GM23248 (cell line): ENCODE measurements around the gene MECR. TPM values are rescaled to one million over a fixed set of nuclear protein-coding genes. Genes with fewer than 3 reads are reported as not detected.
"Not testable (repeated sequence)": the region's sequence is repeated elsewhere in the genome, so short reads cannot be mapped to it uniquely, and the experiment has no call there.

Source experiments
- DNase-seq: peaks from one replicate; pipeline ENCODE4 v3.0.0-alpha.2; 2015
- H2AFZ ChIP-seq: fragments of 200-600 bp; sonication (generic); 2 replicates; pipeline ENCODE4 v1.6.1; 2016; ENCODE audit warnings: antibody characterized with exemption
- H3F3A ChIP-seq: fragments of 200-600 bp; sonication (generic); 2 replicates; pipeline ENCODE4 v1.6.1; 2016; ENCODE audit warnings: mild to moderate bottlenecking, antibody characterized with exemption, mixed run types; ENCODE audit not compliant: insufficient read depth
- H3K27ac ChIP-seq: fragments of 200-600 bp; sonication (generic); 2 replicates; pipeline ENCODE4 v1.5.1; 2016; ENCODE audit warnings: mild to moderate bottlenecking
- H3K27me3 ChIP-seq: fragments of 200-600 bp; sonication (generic); replicated peaks from 2 replicates; pipeline ENCODE4 v1.6.1; 2016; ENCODE audit warnings: mild to moderate bottlenecking; ENCODE audit not compliant: insufficient read depth
- H3K36me3 ChIP-seq: fragments of 200-600 bp; sonication (generic); 2 replicates; pipeline ENCODE4 v1.6.1; 2016; ENCODE audit warnings: low read depth, mild to moderate bottlenecking
- H3K4me1 ChIP-seq: fragments of 200-600 bp; sonication (generic); 2 replicates; pipeline ENCODE4 v1.6.1; 2016; ENCODE audit warnings: mild to moderate bottlenecking; ENCODE audit not compliant: insufficient read depth
- H3K4me2 ChIP-seq: fragments of 200-600 bp; sonication (generic); one replicate; pipeline ENCODE4 v1.6.1; 2016; ENCODE audit warnings: mild to moderate bottlenecking; ENCODE audit not compliant: unreplicated experiment
- H3K4me3 ChIP-seq: fragments of 200-600 bp; sonication (generic); 2 replicates; pipeline ENCODE4 v1.5.1; 2016; ENCODE audit warnings: mild to moderate bottlenecking
- H3K79me2 ChIP-seq: fragments of 200-600 bp; sonication (generic); 2 replicates; pipeline ENCODE4 v1.6.1; 2016; ENCODE audit warnings: mild to moderate bottlenecking; ENCODE audit not compliant: insufficient read depth
- H3K9ac ChIP-seq: fragments of 200-600 bp; sonication (generic); 2 replicates; pipeline ENCODE4 v1.6.1; 2016; ENCODE audit warnings: mild to moderate bottlenecking
- H3K9me2 ChIP-seq: fragments of 200-600 bp; sonication (generic); 2 replicates; pipeline ENCODE4 v1.6.1; 2016; ENCODE audit warnings: mixed run types, mild to moderate bottlenecking, moderate library complexity; ENCODE audit not compliant: insufficient read depth
- H3K9me3 ChIP-seq: fragments of 200-600 bp; sonication (generic); one replicate; pipeline ENCODE4 v1.6.1; 2017; ENCODE audit warnings: low read depth
- H4K20me1 ChIP-seq: fragments of 200-600 bp; sonication (generic); 2 replicates; pipeline ENCODE4 v1.6.0; 2016; ENCODE audit not compliant: insufficient read depth
- EZH2 ChIP-seq: fragments of 200-600 bp; sonication (generic); IDR thresholded peaks from 2 replicates; pipeline ENCODE4 v1.6.1; 2018; ENCODE audit warnings: antibody characterized with exemption, mild to moderate bottlenecking; ENCODE audit not compliant: insufficient read depth, poor library complexity, severe bottlenecking
- EZH2phosphoT487 ChIP-seq: fragments of 200-600 bp; sonication (generic); IDR thresholded peaks from 2 replicates; pipeline ENCODE4 v1.6.1; 2018; ENCODE audit warnings: antibody characterized with exemption, moderate library complexity, mild to moderate bottlenecking, low read depth; ENCODE audit not compliant: insufficient read depth
- WGBS, 2 experiments: methylation state at CpG; one replicate each; pipeline ENCODE4 v1.1.6; 2015 to 2017; ENCODE audit warnings: low lambda C conversion rate in 2 of 2, low coverage in 1 of 2; ENCODE audit errors: missing lambda C conversion rate in 2 of 2; 5-methylcytosine and 5-hydroxymethylcytosine counted together
- in situ Hi-C: fragments of 300-500 bp; cut with MboI; formaldehyde crosslinking; loops from 2 replicates; pipeline ENCODE4 v1.15.0; 2020
- polyA plus RNA-seq: library from polyadenylated mRNA; unstranded; fragments of >200 nt; fragmentation: Nextera tagmentation; extraction: Ambion mirVana; gene quantifications from 2 replicates; pipeline ENCODE4 v1.2.1, GENCODE V29; 2016
- total RNA-seq: library from RNA; depleted of rRNA; stranded (reverse); fragments of >200 nt; shearing (Covaris generic); gene quantifications from 2 replicates; pipeline ENCODE4 v1.2.3, GENCODE V29; 2014

MECR gene
- total and polyA plus RNA-seq, 2 experiments from 2014 or later, result 19.1 to 43.3 TPM

DNA sequence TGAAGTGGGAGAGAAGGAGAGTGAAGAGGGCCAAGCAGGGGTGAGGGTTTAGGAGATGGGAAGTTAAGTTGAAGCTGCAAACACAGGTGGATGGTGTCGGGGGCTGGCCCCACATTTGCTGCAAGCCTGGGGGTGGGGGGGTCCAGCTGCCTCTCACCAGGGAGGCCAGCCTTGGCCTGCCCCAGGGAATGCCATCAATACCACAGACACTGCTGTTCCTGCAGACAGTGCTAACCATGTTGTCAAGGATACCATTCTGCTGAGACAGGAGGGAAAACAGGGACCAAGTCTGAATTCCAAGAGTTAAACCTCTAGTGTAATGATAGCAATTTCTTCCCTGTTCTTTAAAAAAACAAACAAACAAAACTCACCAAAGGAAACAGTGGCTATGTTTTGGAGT, 8.0 kb downstream of the MECR start:
- Histone ChIP-seq H3K4me2 (no peak overlapping the region), H3K9ac (no peak overlapping the region), H4K20me1 (no peaks in the 10 kb centered on the region), H3K79me2 (no peaks in the 10 kb centered on the region; the same call in 1 of the 2 replicates), H3K27ac (no peak overlapping the region), H3K4me1 (peaks cover 13% of the 10 kb centered on the region), H3K9me2 (no peaks in the 10 kb centered on the region), H3K4me3 (no peak overlapping the region), H3F3A (peaks cover 17% of the 10 kb centered on the region; the same call in 1 of the 2 replicates), H3K27me3 (no peaks in the 10 kb centered on the region), H3K36me3 (no peaks in the 10 kb centered on the region), H2AFZ (no peak overlapping the region), H3K9me3 (no peaks in the 10 kb centered on the region)
- 94 to 100% methylated on average over 1 of the region's 1 CpG for WGBS, 2 experiments
- DNase-seq, result no peak
- in situ Hi-C loops, result no loop called here
- TF ChIP-seq EZH2phosphoT487, result no peak
- no peak for TF ChIP-seq EZH2

DNA sequence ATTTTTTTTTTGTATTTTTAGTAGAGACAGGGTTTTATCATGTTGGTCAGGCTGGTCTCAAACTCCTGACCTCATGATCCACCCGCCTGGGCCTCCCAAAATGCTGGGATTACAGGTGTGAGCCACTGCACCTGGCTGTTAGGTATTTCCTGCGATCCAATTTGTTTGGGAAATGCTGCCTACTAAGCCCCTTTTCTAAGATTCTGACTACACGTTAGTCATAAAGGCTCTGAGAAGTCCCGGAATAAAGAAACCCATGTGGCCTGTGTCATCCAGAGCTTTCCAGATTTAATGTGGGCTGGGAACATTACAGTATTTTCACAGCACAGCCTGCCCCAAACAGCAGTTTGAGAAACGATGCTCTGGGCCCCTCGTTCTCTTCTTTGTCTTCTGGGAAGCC, 8.5 kb downstream of the MECR start:
- H3K4me3 ChIP-seq, H3K36me3 ChIP-seq, H3K9me3 ChIP-seq, DNase-seq, H2AFZ ChIP-seq, H3K9ac ChIP-seq, H3K79me2 ChIP-seq, H3K9me2 ChIP-seq, H3K27me3 ChIP-seq, H4K20me1 ChIP-seq, in situ Hi-C loops, H3K27ac ChIP-seq, H3K4me2 ChIP-seq: not testable (repeated sequence)
- Histone ChIP-seq H3F3A (peaks cover 21% of the 10 kb centered on the region; the same call in 1 of the 2 replicates), H3K4me1 (peaks cover 17% of the 10 kb centered on the region)
- WGBS, 2 experiments, result 94% methylated on average over 6 of the region's 6 CpGs

DNA sequence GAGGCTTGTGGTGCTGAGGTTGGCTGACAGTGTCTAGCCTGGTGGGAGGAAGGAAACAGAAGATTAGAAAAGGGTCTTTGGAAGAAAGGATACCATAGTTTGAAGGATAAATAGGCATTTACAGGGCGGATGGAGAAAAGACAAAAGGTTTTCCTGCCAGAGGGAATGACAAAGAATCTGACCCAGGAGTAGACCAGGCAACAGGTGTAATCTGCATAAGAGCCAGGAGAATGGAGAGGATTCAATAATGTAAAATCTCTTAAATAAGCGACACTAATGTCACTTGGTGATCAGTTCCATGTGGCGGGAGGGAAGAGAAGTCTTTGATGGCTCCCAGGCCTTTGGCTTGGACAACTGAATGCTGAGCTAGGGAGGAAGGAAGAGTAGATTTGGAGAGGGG, 9.4 kb downstream of the MECR start:
- peaks cover 24% of the 10 kb centered on the region for H3K4me1 ChIP-seq
- no peak overlapping the region for H3K4me3 ChIP-seq
- H3K9me2 ChIP-seq, result no peaks in the 10 kb centered on the region
- H3F3A ChIP-seq, result peaks cover 22% of the 10 kb centered on the region; the same call in 1 of the 2 replicates
- DNase-seq, result no peak
- no peaks in the 10 kb centered on the region for H3K9me3 ChIP-seq
- H4K20me1 ChIP-seq, result no peaks in the 10 kb centered on the region
- no peak overlapping the region for H2AFZ ChIP-seq
- no peaks in the 10 kb centered on the region for H3K36me3 ChIP-seq
- in situ Hi-C loops, result no loop called here
- no peak overlapping the region for H3K27ac ChIP-seq
- 77 to 88% methylated on average over 3 of the region's 3 CpGs for WGBS, 2 experiments
- no peak overlapping the region for H3K4me2 ChIP-seq
- H3K79me2 ChIP-seq, result no peaks in the 10 kb centered on the region; the same call in 1 of the 2 replicates
- no peaks in the 10 kb centered on the region for H3K27me3 ChIP-seq
- TF ChIP-seq EZH2phosphoT487, result no peak
- TF ChIP-seq EZH2, result no peak
- H3K9ac ChIP-seq, result no peak overlapping the region

DNA sequence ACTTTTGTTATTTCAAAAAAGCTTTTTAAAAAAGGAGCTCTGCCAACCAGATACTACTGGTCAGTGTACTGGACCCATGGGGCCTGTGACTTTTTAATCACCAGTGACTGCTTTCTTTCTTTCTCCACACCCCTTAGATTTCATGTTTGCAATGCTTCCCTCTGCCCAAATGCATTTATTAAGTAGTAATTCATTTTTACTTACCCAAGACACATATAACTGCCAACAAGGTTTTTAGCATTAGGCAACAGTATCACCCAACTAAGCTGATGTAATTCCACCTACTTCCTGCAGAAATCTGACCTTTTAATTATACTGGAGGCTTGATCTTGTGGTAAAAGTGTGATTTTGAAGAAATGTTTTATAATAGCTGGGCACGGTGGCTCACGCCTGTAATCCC, 12.5 kb downstream of the MECR start:
- Histone ChIP-seq H3K9ac (no peak overlapping the region; the same call in 1 of the 2 replicates), H3K4me1 (peaks cover 26% of the 10 kb centered on the region), H3K4me2 (no peak overlapping the region), H3K79me2 (no peaks in the 10 kb centered on the region; the same call in 1 of the 2 replicates), H3F3A (peaks cover 22% of the 10 kb centered on the region; the same call in 1 of the 2 replicates), H3K9me3 (no peaks in the 10 kb centered on the region), H3K36me3 (peaks cover 5% of the 10 kb centered on the region; the same call in 1 of the 2 replicates), H3K27me3 (no peaks in the 10 kb centered on the region), H3K9me2 (no peaks in the 10 kb centered on the region), H3K27ac (peak overlapping the region; percentile 56), H4K20me1 (no peaks in the 10 kb centered on the region), H2AFZ (no peak overlapping the region), H3K4me3 (no peak overlapping the region)
- in situ Hi-C loops, result no loop called here
- DNase-seq, result peak; percentile 64
- no peak for TF ChIP-seq EZH2phosphoT487
- TF ChIP-seq EZH2, result no peak
- 47 to 65% methylated on average over 2 of the region's 2 CpGs for WGBS, 2 experiments

DNA sequence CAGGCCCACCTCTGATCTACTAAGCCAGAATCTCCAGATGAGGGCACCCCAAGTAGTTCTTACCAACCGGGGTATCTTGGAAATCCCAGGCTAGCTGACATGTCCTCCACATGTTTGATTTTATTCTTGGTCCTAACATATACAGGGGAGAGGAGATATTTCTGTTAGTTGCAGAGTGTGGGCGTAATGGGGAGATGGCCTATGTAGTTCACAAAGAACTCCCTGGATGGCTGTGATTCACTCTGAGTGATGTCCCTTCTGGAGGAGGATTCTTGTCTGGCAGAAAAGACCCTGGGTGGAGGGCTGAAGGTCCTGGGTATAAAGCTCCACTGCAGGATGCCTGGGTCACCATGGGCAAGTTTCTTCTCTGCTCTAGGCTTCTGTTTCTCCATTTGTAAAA, 13.1 kb downstream of the MECR start:
- peak; percentile 61 for DNase-seq
- WGBS, 2 experiments, result 95 to 98% methylated on average over 2 of the region's 2 CpGs
- H3K36me3 ChIP-seq, result peaks cover 5% of the 10 kb centered on the region; the same call in 1 of the 2 replicates
- H3K27ac ChIP-seq, result peak overlapping the region; percentile 56
- H3K79me2 ChIP-seq, result no peaks in the 10 kb centered on the region; the same call in 1 of the 2 replicates
- no peaks in the 10 kb centered on the region for H3K9me2 ChIP-seq
- in situ Hi-C loops, result no loop called here
- H3K9me3 ChIP-seq, result no peaks in the 10 kb centered on the region
- no peak overlapping the region for H3K4me3 ChIP-seq
- H3K27me3 ChIP-seq, result no peaks in the 10 kb centered on the region
- no peaks in the 10 kb centered on the region for H4K20me1 ChIP-seq
- peaks cover 22% of the 10 kb centered on the region; the same call in 1 of the 2 replicates for H3F3A ChIP-seq
- no peak overlapping the region for H2AFZ ChIP-seq
- H3K9ac ChIP-seq, result peak overlapping the region; percentile 44; the same call in 1 of the 2 replicates
- TF ChIP-seq EZH2phosphoT487 (no peak), EZH2 (no peak)
- no peak overlapping the region for H3K4me2 ChIP-seq
- H3K4me1 ChIP-seq, result peaks cover 26% of the 10 kb centered on the region
